Erythroblast (primary cell): ENCODE data around the gene IMMP2L.

Experiments used
- DNase-seq, 2 experiments: peaks; one replicate each; lab custom pipeline; 2025; lab: John Stamatoyannopoulos, UW
- GATA1 ChIP-seq: IDR thresholded peaks from 2 replicates; pipeline ENCODE4 v1.6.1; 2011; ENCODE audit warnings: low read depth, mild to moderate bottlenecking, control low read depth, low read length, moderate library complexity
- POLR2A ChIP-seq: IDR thresholded peaks from 2 replicates; pipeline ENCODE4 v1.6.1; 2011; ENCODE audit warnings: mild to moderate bottlenecking, low read length

IMMP2L gene

DNA sequence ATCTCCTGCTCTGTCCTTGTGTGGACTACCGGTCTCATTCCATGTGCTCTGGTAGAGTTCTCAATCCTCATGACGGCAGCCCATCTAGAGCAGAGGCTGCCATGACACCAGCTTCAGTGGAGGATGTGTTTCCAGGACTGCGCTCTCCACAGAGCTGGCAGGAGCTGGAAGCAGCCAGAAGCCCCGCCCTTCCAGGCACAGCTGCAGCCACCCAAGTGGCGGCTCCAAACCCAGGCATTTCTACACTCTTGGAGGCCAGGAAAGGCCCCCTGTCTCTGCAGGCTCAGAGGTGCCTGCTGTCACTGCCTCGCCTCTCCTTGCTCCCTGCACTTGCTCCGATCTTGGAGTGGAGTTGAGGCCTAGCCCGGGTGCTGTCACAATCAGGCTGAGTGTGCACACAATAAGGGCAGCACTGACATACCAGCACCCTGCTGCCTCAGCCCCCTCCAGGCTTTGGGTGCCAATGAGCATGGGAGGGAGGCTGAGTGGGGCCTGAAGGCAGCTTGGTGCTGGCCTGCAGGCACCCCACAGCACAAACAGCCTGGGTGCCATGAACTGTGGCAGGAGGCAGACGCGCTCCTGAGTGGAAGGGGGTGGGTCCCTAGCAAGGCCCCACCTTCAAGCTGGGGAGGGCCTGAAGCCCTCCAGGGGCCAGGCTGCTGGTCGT is 349.3 kb downstream of the IMMP2L start:
- no peak for TF ChIP-seq POLR2A
- no peak for TF ChIP-seq GATA1
- DNase-seq, result no peak

DNA sequence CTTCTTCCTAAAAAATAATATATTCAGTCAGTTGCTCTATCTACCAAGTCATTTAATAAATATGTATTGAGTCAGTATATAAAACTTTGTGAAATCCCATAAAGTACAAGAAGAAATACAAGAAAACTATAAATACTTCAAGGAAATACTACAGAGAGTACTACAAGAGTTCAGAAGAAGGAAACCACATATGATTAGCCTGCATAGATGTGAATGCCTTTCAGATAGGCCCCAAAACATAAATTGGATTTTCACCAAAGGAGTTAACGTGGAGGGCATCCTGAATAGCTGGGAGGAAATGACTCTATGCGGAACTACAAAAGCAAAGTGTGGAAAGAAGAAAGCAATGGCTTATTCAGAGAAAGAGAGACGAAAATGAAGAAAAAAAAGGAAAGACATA is 351.3 kb downstream of the IMMP2L start:
- TF ChIP-seq POLR2A (no peak), GATA1 (no peak)
- no peak for DNase-seq

DNA sequence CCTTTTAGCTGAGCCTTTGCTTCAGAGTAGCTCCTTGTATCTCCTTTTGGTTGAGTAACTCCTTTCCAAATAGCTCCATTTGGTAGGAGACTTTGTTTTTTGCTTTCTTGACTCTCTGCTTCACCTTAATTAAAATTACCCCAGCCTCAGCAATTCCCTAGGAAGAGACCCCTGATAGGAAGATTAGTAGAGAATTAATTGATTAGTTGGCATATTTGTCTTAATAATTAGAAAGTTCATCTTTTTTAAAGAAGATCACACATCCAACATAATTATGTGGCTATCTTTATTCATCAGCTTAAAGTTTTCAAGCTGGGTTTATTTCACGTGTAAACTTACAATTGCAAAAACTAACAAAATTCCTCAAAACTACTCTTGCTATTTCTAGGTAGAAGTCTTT is 352.2 kb downstream of the IMMP2L start:
- TF ChIP-seq GATA1 (no peak), POLR2A (no peak)
- DNase-seq, result no peak

GRCh38 chr7:111205251-111205650 is 357.0 kb downstream of the IMMP2L start:
- no peak for TF ChIP-seq GATA1
- TF ChIP-seq POLR2A, result no peak
- DNase-seq, result no peak

- DNase-seq, result no peak
- TF ChIP-seq POLR2A, result no peak
- TF ChIP-seq GATA1, result no peak
Measured at GRCh38 chr7:111202321-111202720, 360.0 kb downstream of the IMMP2L start.

DNA sequence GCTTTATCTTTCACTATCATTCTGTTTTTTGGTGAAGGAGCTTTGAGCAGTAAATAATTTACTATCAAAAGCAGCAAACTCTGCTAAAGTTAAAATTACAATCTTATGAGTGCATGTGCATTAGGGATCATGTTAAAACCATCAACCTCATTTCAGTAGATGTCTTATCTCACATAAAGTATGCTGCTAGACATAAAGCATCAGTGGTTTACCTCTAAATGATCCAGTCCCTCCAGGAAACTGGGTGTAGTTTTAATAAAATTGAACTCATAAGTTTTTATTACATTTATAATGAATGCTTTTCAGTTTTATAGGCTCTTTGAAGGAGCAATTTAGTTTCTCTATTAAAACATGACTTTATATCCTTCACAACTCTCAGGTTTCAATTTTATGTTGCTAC is 362.6 kb downstream of the IMMP2L start:
- TF ChIP-seq POLR2A (no peak), GATA1 (no peak)
- no peak for DNase-seq

DNA sequence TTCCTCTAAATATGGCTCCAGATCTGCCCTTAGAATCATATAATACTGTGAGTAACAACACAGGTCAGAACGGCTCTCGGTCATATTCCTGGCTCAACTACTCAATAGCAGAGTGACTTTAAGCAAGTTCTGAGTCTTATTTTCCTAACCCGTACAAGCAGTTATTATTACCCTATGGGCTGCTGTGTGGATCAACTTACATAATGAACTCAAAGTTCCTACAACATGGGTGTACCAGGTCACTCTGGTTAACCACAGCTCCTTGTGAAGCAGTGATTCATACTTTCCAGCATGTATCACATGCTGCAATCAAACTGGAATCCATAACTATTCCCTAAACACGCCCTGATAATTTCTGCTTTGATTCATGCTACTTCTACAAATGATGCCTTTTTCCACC is 364.0 kb downstream of the IMMP2L start:
- TF ChIP-seq POLR2A (no peak), GATA1 (no peak)
- DNase-seq, result no peak

GRCh38 chr7:111196655-111197054 is 365.6 kb downstream of the IMMP2L start:
- TF ChIP-seq POLR2A, result no peak
- TF ChIP-seq GATA1, result no peak

DNA sequence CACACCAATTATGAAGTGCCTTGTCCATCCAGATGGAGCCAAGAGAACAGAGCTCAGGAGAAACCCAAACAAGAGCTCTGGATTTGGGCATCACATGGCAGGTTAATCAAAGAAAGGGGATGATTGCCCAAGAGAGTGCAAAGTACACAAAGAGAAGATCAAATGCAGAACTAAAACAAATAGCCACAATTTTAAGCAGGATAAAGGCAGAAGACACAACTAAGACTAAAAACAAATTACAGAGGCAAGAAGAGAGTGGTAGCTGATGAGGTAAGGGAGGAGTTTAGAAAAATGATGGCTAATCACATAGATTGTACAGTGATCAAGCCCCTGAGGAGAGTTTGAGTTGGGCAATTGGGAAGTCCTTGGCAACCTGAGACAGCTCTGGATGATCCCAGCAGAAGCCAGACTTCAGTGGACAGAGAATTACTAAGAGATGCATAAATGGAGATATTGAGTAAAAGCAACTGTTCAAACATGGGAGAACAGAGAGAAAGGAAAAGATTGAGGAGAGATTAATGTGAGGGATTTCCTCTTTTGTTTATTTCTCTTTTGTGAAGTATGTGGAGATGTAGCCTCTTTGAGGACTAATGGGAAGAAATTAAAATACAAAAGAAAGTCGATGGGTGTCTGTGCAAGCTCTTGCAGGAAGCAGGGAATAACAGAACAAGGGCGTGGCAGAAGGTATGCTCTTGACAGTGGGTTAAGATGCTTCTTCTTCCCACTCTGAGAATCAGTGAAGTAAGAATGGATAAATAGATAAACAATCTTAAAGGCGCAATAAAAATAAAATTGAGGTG is 369.5 kb downstream of the IMMP2L start:
- no peak for DNase-seq
- no peak for TF ChIP-seq POLR2A
- no peak for TF ChIP-seq GATA1

More at GRCh38 chr7:111196655-111197054, 365.6 kb downstream of the IMMP2L start:
- no peak for DNase-seq

DNA sequence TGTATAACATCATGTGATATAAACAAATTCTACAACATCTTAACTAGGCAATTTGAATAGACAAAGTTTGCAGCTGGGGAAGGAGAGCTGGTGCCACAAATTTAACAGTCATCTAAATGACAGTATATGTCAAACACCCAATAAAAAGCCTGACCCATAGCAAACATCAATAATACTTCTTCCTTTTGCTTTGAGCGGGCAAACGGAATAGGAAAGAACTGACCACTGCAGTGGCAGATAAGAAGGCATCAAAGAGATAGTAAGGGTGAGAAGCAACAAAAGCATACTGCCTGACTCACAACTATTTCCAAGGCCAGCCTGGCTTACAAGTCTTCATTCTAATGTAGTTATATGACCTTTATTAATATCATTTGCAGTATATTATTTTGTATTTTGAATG is 371.5 kb downstream of the IMMP2L start:
- TF ChIP-seq GATA1 (no peak), POLR2A (no peak)

DNA sequence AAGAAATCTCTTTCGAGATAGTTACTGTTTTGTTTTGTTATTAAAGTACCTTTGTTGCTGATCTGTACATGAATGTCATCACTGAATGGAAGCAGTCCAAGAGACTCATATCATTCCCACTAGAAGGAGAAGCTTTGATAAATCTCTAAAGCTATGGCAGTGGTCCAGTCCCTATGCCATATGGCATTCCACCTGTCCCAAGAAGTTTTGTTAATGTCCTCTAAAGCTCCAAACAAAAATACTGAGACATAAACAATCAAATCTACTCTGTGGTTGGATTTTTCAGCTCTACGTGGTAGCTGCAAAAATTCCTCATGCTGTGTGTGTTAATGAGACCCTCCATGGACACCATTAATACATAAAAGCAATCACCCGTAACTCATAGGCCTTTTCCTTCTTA is 377.3 kb downstream of the IMMP2L start:
- TF ChIP-seq GATA1, result no peak
- TF ChIP-seq POLR2A, result no peak
- no peak for DNase-seq

More for the DNA sequence above, 371.5 kb downstream of the IMMP2L start:
- peak; percentile 26 to 69 for DNase-seq

DNA sequence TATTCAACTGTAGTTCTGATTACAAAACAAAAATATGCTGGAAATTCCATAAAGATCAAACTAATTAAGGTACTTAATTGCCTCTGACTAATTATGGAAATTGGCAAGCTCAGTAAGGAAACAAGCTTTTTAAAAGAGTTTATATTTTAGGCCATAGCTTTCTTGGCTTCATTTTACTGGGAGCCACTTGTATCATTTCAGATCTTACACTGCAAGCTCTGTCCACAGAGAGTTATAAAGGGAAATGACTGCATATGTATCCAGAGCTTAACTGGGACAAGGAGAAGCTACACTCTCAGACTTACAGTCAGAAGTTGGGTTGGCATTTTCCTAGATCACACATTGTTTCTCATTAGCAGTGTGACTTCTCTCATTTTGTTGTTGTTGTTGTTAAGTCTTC is 379.0 kb downstream of the IMMP2L start:
- no peak for DNase-seq
- TF ChIP-seq GATA1 (no peak), POLR2A (no peak)

DNA sequence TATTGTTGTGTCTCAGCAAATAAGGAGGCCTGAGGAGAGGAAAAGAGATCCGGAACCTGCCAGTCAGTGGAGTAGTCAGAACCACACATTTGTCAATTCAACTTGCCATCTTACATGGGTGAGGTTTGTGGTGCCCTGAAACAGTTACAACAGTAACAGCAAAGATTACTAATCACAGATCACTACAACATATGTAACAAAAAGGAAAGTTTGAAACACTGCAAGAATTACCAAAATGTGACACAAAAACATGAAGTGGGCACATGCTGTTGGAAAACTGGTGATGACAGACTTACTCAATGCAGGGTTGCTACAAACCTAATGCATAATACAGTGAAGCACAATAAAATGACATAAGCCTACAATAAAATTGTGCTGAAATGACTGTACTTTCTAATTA is 382.0 kb downstream of the IMMP2L start:
- TF ChIP-seq GATA1 (no peak), POLR2A (no peak)
- DNase-seq, result no peak

DNA sequence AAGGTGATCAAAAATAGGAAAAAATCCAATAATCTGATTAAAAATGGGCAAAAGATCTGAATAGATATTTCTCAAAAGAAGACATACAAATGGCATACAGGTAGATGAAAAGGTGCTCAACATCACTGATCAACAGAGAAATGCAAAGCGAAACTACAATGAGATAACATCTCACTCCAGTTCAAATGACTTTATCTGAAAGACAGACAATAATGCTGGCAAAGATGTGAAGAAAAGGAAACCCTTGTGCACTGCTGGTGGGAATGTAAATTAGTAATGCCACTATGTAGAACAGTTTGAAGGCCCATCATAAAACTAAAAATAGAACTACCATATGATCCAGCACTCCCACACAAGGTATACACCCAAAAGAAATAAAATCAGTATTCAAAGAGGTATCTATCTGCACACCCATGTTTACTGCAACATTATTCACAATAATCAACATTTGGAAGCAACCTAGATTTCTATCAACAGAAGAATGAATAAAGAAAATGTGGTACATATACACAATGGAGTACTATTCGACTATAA is 386.3 kb downstream of the IMMP2L start:
- TF ChIP-seq GATA1, result no peak
- no peak for TF ChIP-seq POLR2A
- no peak for DNase-seq

DNA sequence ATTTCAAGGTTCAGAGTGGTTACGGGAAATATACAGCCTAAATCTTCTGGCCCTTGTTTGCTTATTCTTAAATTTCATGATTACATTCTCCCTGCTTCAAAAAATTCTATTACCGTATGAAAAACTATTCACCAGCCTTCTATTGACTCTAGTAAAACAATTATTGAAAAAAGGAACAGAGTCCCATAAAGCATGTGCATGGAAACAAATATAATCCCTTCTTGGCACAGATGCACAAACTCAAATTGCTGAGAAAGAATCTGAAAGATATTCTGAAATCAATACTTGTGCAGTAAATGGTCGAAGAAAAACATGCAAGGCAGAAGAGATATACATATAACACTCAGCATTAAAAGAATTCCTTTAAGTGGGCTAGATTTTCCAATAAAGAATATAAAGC is 387.8 kb downstream of the IMMP2L start:
- no peak for DNase-seq
- TF ChIP-seq GATA1, result no peak
- TF ChIP-seq POLR2A, result no peak
